ENCODE measurements around the gene ZBTB47. TPM values are rescaled to one million over a fixed set of nuclear protein-coding genes. Genes with fewer than 3 reads are reported as not detected.

ZBTB47 gene
- total RNA-seq, 1 donor from 2014 or later = 13.3 TPM

GRCh38 chr3:42665050-42665878, 11.8 kb downstream of the ZBTB47 start:
- no peak for DNase-seq

DNA sequence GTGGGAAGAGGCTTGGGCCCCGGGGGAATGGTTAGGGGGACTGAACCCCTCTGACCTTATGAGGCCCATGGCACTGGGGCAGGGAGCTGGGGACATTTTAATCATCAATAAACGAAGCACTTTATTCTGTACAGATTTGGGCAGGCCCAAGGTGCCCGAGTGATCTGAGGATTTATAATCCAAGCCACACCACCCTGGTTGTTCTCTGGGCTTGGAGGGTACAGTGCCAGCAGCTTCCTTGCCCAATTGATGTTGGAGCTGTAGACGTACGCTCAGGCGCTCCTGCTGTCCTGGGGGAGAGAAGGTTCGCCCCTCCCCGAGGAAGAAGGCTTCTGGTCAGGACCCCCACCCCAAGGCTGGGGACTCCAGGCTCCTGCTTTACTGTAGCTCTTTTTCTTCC, 12.5 kb downstream of the ZBTB47 start:
- no peak for DNase-seq

DNA sequence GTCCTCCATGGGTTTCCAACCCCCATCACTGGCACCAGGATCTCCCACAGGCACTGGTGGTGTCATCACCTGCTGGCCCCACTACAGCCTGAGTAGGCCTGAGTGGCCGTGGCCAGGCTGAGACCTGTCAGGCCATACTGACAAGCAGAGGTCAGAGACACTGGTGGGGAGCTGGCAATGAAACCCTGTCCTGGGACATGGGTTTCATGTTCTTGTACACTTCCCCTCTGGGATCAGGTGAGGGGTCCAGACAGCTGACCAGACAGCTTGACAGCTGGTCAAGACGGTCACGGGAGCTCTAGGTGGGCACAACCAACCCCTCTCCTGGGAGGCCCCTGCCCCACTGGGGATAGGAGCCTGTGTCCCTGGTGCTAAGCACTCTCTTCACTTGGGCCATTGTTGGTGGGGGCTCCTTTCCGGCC, 13.1 kb downstream of the ZBTB47 start:
- no peak for DNase-seq

GRCh38 chr3:42667096-42667522, 13.6 kb downstream of the ZBTB47 start:
- DNase-seq = no peak

DNA sequence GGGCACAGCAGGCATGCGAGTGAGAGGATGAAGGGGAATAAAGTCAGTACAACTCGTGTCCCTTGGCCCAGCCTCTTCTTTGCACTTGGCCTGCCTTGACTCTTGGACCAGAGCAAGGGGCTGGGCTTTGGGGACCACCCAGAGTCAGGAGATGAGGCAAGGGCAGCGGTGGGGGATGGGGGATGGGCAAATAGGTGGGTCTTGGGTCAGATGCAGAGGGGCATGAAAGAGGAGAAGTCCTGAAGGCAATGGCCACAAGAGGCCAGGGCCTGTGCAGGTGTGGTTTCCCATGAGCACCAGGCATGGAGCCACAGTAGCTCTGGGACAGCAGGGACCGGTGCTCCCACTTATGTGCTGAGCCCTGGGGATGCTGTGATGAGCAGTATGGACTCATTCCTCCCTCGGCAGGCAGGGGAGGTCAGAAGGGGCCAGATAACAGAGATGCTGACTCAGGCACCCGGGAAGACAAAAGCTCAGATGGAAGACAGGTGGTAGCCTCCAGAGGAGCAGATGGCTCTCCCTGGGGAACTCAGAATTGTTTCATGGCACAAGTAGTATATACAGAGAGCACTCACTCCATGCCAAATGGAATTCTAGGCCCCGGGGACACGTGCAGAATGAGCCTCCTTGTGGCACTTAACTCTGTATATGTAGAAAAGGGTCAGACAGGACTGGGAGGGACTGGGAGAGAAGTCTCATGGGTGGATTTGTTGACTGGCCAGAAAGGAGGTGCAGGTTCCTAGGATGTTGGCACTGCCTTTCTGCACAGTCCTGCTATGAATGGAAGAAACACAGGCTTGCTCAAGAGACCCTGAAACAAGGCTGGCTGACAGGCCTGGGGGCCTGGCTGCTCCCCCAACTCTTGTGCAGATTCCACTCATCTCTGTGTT, 14.3 kb downstream of the ZBTB47 start:
- peak; percentile 10 for DNase-seq

DNA sequence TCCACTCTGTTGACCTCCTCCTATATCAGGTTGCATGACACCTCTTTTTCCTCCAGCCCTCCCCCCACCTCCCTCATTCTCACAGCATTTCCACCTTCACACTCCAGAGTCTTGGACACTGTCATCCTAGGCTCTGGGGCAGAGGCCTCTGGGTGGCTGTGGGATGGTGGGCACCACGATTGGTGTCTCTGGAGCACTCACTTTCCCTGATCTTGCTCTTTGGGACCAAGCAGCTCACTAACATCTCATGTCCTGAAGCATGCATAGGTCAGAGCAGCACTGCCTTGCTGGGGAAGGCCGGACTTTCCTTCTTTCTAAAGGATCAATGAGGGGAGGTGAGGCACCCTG, 14.9 kb downstream of the ZBTB47 start:
- DNase-seq = no peak

- no peak for DNase-seq
Observed at GRCh38 chr3:42668793-42669217, 15.3 kb downstream of the ZBTB47 start.

DNA sequence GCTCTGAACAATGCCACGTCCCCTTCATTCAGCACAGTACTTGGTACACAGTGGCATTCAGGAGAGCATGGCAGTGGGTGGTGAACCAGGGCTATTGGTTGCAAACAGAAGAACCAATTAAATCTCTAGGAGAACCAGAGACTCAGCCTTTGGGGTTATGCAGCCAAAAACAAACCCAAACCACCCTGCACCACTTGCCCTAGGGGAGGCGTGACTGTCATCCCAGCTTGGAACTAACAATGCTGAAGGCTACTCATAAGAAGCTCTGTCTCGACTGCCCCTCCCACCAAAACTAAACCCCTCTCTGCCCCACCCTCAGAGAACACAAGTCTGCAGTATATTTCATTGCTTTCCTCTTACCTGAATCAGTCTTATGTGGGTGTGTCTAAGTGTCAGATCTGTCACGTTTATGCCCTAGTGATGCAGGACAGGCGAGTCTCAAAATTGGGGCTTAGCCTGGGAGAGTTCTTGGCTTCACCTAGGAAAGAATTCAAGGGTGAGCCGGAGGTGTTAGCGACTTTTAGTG, 16.6 kb downstream of the ZBTB47 start:
- DNase-seq = no peak

DNA sequence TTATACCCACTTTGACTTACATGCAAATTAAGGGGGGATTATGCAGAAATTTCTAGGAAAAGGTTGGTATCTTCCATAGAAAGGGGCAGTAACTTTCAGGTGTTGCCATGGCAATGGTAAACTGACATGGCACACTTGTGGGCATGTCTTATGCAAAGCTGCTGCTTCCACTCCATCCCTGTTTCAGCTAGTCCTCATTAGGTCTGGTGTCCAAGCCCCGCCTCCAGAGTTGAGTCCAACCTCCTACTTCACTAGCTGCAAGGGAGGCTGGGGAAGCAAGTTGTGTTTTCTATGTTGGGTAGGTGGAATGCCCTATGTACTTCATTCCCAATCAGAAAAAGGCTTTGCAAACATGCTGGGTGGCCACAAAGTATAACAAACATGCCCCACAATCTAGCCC, 17.2 kb downstream of the ZBTB47 start:
- no peak for DNase-seq

- no peak for DNase-seq
Observed at GRCh38 chr3:42672515-42672914, 19.0 kb downstream of the ZBTB47 start.

- no peak for DNase-seq
Observed at GRCh38 chr3:42673082-42673481, 19.6 kb downstream of the ZBTB47 start.

GRCh38 chr3:42674146-42674545, 20.6 kb downstream of the ZBTB47 start:
- DNase-seq = no peak

DNA sequence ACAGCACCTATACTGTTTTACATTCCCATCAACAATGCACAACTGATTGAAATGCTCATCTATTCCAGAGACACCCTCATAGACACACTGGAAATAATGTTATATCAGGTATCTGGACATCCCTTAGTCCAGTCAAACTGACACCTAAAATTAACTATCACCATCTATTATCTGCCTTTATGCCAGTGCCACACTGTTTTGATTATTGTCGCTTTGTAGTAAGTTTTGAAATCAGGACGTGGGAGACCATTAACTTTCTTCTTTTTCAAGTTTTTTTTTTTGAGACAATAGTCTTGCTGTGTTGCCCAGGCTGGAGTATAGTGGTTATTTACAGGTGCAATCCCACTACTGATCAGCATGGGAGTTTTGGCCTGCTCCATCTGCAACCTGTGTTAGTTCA, 22.4 kb downstream of the ZBTB47 start:
- DNase-seq = no peak

- DNase-seq = no peak
Observed at GRCh38 chr3:42678447-42678846, 24.9 kb downstream of the ZBTB47 start.

DNA sequence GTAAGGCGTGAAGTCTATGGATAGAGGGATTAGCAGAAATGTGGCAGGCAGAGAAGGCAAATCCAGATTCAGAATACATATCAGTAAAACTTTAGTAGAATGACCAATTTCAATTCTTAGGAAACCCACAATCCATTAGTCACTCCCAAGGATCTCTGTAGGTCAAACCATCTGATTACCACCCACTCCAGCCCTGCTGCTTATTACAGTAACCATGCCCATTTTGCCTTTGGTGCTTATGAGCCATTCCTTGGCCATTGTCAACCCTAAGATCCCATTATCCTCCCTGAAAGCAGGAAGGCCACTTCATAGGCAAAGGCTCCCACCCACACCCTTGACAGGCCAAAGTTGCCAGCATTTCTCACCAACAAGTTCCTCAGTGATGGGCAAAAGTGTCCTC, 26.8 kb downstream of the ZBTB47 start:
- no peak for DNase-seq

DNA sequence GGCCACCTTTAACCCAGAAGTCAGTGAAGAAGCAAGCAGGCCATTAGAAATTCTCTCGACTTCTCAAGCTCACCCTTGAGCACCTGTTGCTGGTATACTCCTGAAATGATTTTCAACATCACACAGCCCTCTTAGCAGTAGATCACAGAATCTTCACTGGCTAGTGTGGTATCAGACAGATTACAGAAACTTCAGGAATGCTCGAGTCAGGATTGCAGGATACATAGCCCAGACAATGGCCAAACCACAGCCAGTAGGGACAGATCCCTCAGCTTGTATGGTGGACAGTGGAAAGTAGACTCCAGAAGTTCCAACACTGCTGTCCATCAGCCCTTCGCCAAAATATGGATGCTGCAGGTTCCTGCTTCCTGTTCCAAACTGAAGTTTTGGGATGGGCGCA, 27.3 kb downstream of the ZBTB47 start:
- DNase-seq = no peak

DNA sequence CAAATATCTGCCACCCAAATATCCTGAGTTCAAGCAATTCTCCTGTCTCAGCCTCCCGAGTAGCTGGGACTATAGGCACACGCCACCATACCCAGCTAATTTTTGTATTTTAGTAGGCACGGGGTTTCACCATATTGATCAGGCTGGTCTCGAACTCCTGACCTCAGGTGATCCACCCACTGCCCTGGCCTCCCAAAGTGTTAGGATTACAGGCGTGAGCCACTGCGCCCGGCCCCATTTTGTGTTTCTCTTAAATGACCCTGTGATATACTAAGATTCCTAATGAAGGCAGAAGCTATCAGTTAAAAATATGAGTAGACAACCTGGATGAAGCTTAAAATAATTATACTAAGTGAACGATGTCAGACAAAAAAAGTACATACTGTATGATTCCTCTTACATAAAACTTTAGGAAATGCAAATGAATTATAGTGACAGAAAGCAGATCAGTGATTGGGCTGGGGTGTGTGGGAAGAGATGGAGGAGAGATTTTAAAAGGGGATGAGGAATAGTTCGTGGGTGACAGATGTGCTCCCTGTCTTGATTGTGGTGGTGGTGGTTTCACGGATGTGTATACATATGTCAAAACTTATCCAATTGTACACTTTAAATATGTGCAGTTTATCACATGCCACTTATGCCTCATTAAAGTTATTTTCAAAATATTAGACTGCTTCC, 28.0 kb downstream of the ZBTB47 start:
- DNase-seq = no peak

DNA sequence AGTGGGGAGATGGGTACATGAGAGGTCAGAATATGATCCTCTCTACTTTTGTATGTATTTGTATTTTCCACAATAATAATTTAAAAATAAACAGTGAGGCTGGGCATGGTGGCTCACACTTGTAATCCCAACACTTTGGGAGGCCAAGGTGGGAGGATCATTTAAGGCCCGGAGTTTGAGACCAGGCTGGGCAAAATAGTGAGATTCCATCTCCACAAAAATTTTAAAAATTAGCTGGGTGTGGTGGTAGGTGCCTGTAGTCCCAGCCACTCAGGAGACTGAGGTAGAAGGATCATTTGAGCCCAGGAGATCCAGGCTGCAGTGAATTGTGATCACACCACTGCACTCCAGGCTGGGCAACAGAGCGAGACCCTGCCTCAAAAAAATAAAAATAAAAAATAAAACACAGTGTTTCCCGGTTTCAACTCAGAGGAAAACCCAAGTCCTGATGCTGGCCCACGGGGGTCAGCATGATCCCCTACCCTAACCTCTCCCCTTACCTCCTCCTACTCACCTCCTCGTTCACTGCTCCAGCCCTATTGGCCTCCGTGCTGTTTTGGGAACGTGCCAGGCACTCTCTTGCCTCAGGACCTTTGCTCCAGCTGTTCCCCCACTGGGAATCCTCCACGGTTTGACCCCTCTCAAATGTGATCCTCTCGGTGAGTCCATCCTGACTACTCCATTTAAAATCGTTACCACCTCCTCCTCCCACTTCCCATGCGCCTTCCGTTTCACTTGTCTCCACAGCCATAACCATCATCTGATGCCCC, 29.0 kb downstream of the ZBTB47 start:
- DNase-seq = no peak

DNA sequence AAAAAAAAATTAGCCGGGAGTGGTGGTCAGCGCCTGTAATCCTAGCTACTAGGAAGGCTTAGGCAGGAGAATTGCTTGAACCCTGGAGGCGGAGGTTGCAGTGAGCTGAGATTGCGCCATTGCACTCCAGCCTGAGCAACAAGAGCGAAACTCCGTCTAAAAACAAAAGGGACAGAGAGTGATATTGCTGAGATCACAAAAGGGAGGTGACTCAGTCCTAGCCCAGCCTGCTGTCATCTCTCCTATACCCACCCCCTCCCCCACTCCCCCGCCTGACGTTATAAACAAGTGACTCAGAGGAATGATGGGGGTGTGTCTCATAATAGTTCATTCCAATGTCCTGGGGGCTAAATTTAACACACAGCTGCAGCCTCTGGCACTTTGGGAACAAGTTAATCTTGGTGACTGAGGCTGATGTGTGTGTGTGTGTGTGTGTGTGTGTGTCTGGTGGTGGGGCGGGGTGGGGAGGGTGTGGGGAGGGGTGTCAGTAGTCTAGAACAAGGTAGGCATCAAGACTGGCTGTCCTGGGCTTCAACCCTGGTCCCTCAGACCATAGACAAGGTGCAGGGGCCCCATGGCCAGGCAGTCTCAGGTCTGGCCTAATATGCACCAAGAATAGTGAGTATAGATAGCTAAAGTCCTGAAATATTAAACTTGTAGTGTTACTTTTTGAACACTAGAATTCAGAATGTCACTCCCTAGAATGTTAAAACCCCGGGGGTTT, 30.5 kb downstream of the ZBTB47 start:
- peak; percentile 26 for DNase-seq

- DNase-seq = no peak
Observed at GRCh38 chr3:42684632-42685362, 31.3 kb downstream of the ZBTB47 start.

All from skin of body (tissue), 2 donors.